Measurements from ENCODE around the gene NR2F1-AS1.
A peak's percentile ranks its signal among the peaks of the same experiment; 100 is the strongest.

The NR2F1-AS1 gene

GRCh38 chr5:93589152-93589828 lies 8.3 kb upstream of the NR2F1-AS1 start:
- DNase-seq, result no peak

GRCh38 chr5:93588352-93589151 lies 7.5 kb upstream of the NR2F1-AS1 start:
- DNase-seq, result no peak

- DNase-seq, result no peak
Observed at GRCh38 chr5:93587597-93588351, 6.8 kb upstream of the NR2F1-AS1 start.

GRCh38 chr5:93586736-93587596 lies 5.9 kb upstream of the NR2F1-AS1 start:
- no peak for DNase-seq

GRCh38 chr5:93585767-93586385 lies 4.9 kb upstream of the NR2F1-AS1 start:
- no peak for DNase-seq

- DNase-seq, result no peak
Observed at GRCh38 chr5:93585041-93585766, 4.2 kb upstream of the NR2F1-AS1 start.

GRCh38 chr5:93584596-93585040 lies 3.6 kb upstream of the NR2F1-AS1 start:
- no peak for DNase-seq

- peak; percentile 43 for DNase-seq
Observed at GRCh38 chr5:93583768-93584595, 3.0 kb upstream of the NR2F1-AS1 start.

- no peak for DNase-seq
Observed at GRCh38 chr5:93583439-93583767, 2.4 kb upstream of the NR2F1-AS1 start.

GRCh38 chr5:93582677-93583438 lies 1.8 kb upstream of the NR2F1-AS1 start, which contains the start of gene NR2F1:
NR2F1 (plus strand) TSS chr5:93583222; CDS start chr5:93585024, 1,802 bp downstream.
- no peak for DNase-seq

GRCh38 chr5:93582167-93582462 lies 1.1 kb upstream of the NR2F1-AS1 start:
- DNase-seq, result no peak

- no peak for DNase-seq
Observed at GRCh38 chr5:93580063-93580926, 724 bp downstream of the NR2F1-AS1 start.

- DNase-seq, result no peak
Observed at GRCh38 chr5:93579692-93580062, 1.3 kb downstream of the NR2F1-AS1 start.

- no peak for DNase-seq
Observed at GRCh38 chr5:93578813-93579691, 2.0 kb downstream of the NR2F1-AS1 start.

GRCh38 chr5:93577854-93578812 lies 2.9 kb downstream of the NR2F1-AS1 start:
- DNase-seq, result no peak

GRCh38 chr5:93576994-93577853 lies 3.8 kb downstream of the NR2F1-AS1 start:
- DNase-seq, result no peak
